ENCODE results near the gene TMEM62. TPM values are rescaled to one million over a fixed set of nuclear protein-coding genes. Genes with fewer than 3 reads are reported as not detected.

The TMEM62 gene
- total RNA-seq, 1 experiment from 2014 or later = 7.2 TPM

DNA sequence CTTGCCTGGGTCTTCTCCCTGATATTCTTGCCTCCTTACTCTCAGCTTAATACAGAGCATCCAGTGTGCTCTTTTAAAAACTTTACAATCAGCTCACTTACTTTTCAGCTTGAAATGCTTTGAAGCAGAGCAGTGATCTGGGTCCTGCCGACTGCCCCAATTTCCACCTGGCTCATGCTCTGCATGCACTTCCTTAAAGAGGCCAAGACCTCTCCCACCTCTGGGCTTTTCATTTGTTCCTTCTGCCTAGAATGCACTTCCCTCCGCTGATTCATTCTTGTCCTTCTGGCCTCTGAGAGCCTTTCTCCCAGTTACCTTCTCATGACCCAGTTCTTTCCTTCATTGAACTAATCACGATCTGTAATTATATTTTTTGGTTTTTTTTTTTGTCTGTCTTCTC is 49.9 kb downstream of the TMEM62 start:
- H2AFZ ChIP-seq (ENCODE audit: low read length) = no peak overlapping the region
- no peak overlapping the region for H3K14ac ChIP-seq (ENCODE audit: insufficient read depth, low read length)
- H3K4me1 ChIP-seq (ENCODE audit: insufficient read depth, low read length) = no peaks in the 10 kb centered on the region; the same call in 1 of the 2 replicates
- H2BK15ac ChIP-seq (ENCODE audit: low read depth, low read length) = no peak overlapping the region
- H3K9me3 ChIP-seq (ENCODE audit: control insufficient read depth, low read depth, low read length) = no peaks in the 10 kb centered on the region
- H3K27me3 Mint-ChIP-seq (ENCODE audit: low read depth) = no peaks in the 10 kb centered on the region
- no peaks in the 10 kb centered on the region; a peak in 2 of 7 replicates for H3K36me3 Mint-ChIP-seq (ENCODE audit: insufficient read depth in 1 of 3, low read depth in 3 of 3)
- H3K4me1 Mint-ChIP-seq = peaks cover 7 to 17% of the 10 kb centered on the region in 2 experiments
- WGBS (ENCODE audit: extremely low coverage, insufficient read length, low lambda C conversion rate) = no CpG with 5 or more reads among the region's 3 CpGs
- no peak overlapping the region for H2AK5ac ChIP-seq (ENCODE audit: insufficient read length, low read length)
- peaks cover 5% of the 10 kb centered on the region for H3K23me2 ChIP-seq (ENCODE audit: insufficient read length, low read depth, low read length, poor library complexity, severe bottlenecking)
- no peak overlapping the region for H3K56ac ChIP-seq (ENCODE audit: insufficient read length, low read depth, low read length)
- H4K5ac ChIP-seq (ENCODE audit: insufficient read length, low read depth, low read length) = no peak overlapping the region
- no peak overlapping the region for H3T11ph ChIP-seq (ENCODE audit: low read length)
- no peak overlapping the region for H3K4me3 Mint-ChIP-seq
- no peaks in the 10 kb centered on the region for H3K79me2 ChIP-seq (ENCODE audit: insufficient read depth, low read length)
- H3K9me3 Mint-ChIP-seq = no peaks in the 10 kb centered on the region
- no peak overlapping the region for H4K8ac ChIP-seq (replicated peaks; ENCODE audit: insufficient read length, low read depth, low read length)
- DNase-seq = no peak
- H3K4me2 ChIP-seq (ENCODE audit: insufficient read depth, insufficient read length, low read length) = no peak overlapping the region
- TF ChIP-seq, protein P1, sequence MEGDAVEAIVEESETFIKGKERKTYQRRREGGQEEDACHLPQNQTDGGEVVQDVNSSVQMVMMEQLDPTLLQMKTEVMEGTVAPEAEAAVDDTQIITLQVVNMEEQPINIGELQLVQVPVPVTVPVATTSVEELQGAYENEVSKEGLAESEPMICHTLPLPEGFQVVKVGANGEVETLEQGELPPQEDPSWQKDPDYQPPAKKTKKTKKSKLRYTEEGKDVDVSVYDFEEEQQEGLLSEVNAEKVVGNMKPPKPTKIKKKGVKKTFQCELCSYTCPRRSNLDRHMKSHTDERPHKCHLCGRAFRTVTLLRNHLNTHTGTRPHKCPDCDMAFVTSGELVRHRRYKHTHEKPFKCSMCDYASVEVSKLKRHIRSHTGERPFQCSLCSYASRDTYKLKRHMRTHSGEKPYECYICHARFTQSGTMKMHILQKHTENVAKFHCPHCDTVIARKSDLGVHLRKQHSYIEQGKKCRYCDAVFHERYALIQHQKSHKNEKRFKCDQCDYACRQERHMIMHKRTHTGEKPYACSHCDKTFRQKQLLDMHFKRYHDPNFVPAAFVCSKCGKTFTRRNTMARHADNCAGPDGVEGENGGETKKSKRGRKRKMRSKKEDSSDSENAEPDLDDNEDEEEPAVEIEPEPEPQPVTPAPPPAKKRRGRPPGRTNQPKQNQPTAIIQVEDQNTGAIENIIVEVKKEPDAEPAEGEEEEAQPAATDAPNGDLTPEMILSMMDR (conservative IDR thresholded peaks at IDR 0.05) = no peak
- no peaks in the 10 kb centered on the region for H3K27me3 ChIP-seq (ENCODE audit: insufficient read depth, low read length)
- no peak overlapping the region for H2BK120ac ChIP-seq (ENCODE audit: low read depth, low read length, poor library complexity, severe bottlenecking)
- no peak overlapping the region for H4K91ac ChIP-seq (ENCODE audit: insufficient read length, low read depth, low read length)
- no peak overlapping the region for H2BK20ac ChIP-seq (ENCODE audit: low read depth, low read length, poor library complexity, severe bottlenecking)
- H3K27ac Mint-ChIP-seq = peak overlapping the region in 1 of 3 experiments; percentile 5; a peak in 2 of 7 replicates
- no peak overlapping the region for H3K9ac ChIP-seq (ENCODE audit: extremely low read depth, insufficient read length, low read length)
- H3K4ac ChIP-seq (ENCODE audit: low read depth, low read length) = no peak overlapping the region
- no peaks in the 10 kb centered on the region for H3K79me1 ChIP-seq (ENCODE audit: insufficient read depth, low read depth, low read length, poor library complexity, severe bottlenecking)
- no peaks in the 10 kb centered on the region for H4K20me1 ChIP-seq (ENCODE audit: control insufficient read depth, insufficient read depth, insufficient read length)
- no peak overlapping the region for H3K27ac ChIP-seq (ENCODE audit: insufficient read length, low read depth, low read length)
- H3K18ac ChIP-seq (ENCODE audit: insufficient read length, low read depth, low read length) = no peak overlapping the region
- H3K23ac ChIP-seq (ENCODE audit: insufficient read length, low read depth, low read length) = no peak overlapping the region
- H2BK12ac ChIP-seq (ENCODE audit: insufficient read length, low read depth, low read length) = no peak overlapping the region
- no peak overlapping the region for H2BK5ac ChIP-seq (ENCODE audit: insufficient read length, low read length)

Measured in H9 (cell line).